ENCODE data around the gene UGT1A7.
"Not testable (repeated sequence)": the region's sequence is repeated elsewhere in the genome, so short reads cannot be mapped to it uniquely, and the experiment has no call there.

Gene UGT1A7

DNA sequence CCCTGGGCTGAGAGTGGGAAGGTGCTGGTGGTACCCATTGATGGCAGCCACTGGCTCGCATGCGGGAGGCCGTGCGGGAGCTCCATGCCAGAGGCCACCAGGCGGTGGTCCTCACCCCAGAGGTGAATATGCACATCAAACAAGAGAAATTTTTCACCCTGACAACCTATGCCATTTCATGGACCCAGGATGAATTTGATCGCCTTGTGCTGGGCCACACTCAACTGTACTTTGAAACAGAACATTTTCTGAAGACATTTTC is 65.5 kb downstream of the UGT1A7 start:
- H3K4me3 ChIP-seq (ENCODE audit: control insufficient read depth, low read depth, low read length), result no peak overlapping the region
- DNase-seq (ENCODE audit: low read depth), result no peak
- TF ChIP-seq, protein P1, sequence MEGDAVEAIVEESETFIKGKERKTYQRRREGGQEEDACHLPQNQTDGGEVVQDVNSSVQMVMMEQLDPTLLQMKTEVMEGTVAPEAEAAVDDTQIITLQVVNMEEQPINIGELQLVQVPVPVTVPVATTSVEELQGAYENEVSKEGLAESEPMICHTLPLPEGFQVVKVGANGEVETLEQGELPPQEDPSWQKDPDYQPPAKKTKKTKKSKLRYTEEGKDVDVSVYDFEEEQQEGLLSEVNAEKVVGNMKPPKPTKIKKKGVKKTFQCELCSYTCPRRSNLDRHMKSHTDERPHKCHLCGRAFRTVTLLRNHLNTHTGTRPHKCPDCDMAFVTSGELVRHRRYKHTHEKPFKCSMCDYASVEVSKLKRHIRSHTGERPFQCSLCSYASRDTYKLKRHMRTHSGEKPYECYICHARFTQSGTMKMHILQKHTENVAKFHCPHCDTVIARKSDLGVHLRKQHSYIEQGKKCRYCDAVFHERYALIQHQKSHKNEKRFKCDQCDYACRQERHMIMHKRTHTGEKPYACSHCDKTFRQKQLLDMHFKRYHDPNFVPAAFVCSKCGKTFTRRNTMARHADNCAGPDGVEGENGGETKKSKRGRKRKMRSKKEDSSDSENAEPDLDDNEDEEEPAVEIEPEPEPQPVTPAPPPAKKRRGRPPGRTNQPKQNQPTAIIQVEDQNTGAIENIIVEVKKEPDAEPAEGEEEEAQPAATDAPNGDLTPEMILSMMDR (conservative IDR thresholded peaks at IDR 0.05; ENCODE audit: control insufficient read depth, insufficient read depth, low read depth, low read length), result no peak

DNA sequence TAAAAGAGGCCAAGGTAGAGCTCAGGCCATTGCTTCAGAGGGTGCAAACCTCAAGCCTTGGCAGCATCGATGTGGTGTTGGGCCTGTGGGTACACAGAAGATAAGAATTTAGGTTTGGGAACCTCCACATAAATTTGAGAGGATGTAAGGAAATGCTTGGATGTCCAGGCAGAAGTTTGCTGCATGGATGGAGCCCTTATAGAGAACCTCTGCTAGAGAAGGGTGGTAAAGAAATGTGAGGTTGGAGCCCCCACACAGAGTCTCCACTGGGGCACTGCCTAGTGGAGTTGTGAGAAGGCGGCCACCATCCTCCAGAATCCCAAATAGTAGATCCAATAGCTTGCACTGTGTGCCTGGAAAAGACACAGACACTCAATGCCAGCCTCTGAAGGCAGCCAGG is 69.0 kb downstream of the UGT1A7 start:
- not testable (repeated sequence) for DNase-seq (ENCODE audit: low read depth); H3K4me3 ChIP-seq (ENCODE audit: control insufficient read depth, low read depth, low read length)

DNA sequence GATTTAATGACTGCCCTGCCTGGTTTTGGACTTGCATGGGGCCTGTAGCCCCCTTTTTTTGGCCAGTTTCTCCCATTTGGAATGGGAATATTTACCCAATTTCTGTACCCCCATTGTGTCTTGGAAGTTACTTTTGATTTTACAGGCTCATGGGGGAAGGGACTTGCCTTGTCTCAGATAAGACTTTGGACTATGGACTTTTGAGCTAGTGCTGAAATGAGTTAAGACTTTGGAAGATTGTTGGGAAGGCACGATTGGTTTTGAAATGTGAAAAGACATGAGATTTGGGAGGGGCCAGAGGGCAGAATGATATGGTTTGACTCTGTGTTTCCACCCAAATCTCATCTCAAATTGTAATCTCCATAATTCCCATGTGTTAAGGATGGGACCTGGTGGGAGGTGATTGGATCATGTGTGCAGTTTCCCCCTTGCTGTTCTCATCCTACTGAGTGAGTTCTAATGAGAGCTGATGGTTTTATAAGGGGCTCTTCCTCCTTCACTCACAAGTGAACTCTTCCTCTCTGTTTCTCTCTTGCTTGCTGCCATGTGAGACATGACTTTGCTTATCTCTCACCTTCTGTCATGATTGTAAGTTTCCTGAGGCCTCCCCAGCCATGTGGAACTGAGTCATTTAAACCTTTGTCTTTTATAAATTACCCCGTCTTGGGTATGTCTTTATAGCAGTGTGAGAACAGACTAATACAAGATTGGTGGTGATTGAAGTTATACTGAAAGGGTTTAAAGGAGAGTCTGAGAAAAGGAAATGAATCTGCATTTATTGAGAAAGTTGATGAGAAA is 69.7 kb downstream of the UGT1A7 start:
- not testable (repeated sequence) for H3K4me3 ChIP-seq (ENCODE audit: control insufficient read depth, low read depth, low read length); DNase-seq (ENCODE audit: low read depth)

DNA sequence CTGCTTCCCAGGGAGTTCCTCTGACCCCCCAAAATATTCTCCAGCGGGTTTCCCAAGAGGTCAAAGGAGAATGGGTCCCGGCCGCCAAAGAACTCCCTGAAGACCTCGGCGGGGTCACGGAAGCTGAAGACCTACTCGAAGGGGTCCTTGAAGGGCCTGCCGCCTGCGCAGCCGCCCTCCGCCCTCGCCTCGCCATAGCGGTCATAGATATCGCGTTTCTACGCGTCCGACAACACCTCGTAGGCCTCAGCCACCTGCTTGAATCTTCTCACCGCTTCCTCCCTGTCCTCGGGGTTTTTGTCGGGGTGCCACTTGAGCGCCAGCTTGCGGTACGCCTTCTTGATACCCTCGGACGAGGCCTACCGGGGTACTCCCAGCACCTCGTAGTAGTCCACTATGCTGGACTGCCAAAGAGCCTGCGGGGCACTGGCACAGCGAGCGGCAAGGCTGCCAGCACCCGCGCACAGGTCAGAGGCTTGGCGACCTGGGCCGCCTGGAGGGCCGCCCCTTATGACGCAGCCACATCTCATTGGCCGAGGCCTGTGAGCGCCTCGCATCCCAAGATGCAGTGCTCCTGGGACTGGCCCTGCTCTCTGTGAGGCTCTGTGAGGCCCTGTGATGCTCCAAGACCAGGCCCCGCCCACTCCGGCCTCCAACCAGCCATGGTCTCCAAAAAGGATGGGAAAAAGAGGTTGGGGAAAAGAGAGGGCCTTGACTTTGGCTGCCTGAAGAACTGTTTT is 73.3 kb downstream of the UGT1A7 start:
- no peak for DNase-seq (ENCODE audit: low read depth)

DNA sequence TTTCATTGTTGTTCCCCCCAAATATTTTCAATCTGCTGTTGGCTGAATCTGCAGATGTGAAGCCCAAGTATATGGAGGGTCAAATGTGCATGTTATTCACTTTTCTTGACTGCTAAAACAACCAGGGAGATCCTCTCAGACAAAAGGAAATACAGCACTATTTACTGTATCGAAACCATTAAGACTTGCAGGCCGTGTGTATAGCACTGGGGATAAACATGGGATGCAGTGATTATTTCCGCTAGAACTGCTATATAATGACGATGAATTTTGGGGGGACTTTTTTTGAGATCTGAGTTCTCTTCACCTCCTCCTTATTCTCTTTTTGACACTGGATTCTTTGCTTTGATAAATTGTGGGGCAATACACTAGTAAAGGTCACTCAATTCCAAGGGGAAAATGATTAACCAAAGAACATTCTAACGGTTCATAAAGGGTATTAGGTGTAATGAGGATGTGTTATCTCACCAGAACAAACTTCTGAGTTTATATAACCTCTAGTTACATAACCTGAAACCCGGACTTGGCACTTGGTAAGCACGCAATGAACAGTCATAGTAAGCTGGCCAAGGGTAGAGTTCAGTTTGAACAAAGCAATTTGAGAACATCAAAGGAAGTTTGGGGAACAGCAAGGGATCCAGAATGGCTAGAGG is 74.9 kb downstream of the UGT1A7 start:
- DNase-seq (ENCODE audit: low read depth), result no peak
- H3K4me3 ChIP-seq (ENCODE audit: control insufficient read depth, low read depth, low read length), result no peak overlapping the region
- TF ChIP-seq, protein P1 (conservative IDR thresholded peaks at IDR 0.05; ENCODE audit: control insufficient read depth, insufficient read depth, low read depth, low read length), result no peak

More for the DNA sequence above, 73.3 kb downstream of the UGT1A7 start:
- TF ChIP-seq, protein P1 (conservative IDR thresholded peaks at IDR 0.05; ENCODE audit: control insufficient read depth, insufficient read depth, low read depth, low read length), result no peak
- H3K4me3 ChIP-seq (ENCODE audit: control insufficient read depth, low read depth, low read length), result no peak overlapping the region

DNA sequence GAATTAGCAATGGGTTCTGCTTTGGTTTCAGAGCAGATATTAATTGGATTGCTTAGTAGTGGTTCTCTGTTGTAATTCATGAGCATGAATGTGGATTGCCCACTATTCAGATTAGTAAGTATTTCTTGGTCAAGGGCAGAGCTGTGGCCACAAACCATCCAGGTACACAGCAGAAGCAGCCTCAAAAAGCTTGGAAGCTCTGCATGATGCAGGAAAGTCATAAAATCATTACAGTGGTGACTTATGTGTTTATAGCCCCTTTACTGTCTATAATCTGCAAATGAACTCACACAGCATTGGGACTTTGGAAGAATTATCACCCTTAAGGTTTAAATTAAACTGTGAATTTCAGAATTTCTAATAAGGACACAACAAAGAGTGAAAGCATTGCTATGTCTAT is 76.4 kb downstream of the UGT1A7 start:
- TF ChIP-seq, protein P1 (conservative IDR thresholded peaks at IDR 0.05; ENCODE audit: control insufficient read depth, insufficient read depth, low read depth, low read length), result no peak
- no peak overlapping the region for H3K4me3 ChIP-seq (ENCODE audit: control insufficient read depth, low read depth, low read length)
- no peak for DNase-seq (ENCODE audit: low read depth)

DNA sequence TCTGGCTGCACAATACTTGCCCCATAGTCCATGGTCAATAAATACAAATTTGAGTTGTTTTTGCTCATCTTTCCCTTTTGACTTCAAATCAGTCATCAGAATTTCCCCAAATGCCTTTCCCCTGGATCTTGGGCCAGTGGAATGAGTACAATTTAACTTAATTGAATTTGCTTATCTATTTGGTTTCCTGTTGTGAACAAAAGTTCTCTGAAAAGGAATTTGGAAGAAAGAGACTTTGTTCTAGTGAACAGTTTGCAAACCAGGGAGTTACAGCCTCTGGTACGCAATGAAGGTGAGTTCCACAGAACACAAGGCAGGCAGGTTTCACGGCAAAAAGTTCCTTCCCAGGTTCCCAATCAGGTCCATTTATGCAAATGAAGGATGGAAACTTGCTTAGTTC is 77.1 kb downstream of the UGT1A7 start:
- TF ChIP-seq, protein P1 (conservative IDR thresholded peaks at IDR 0.05; ENCODE audit: control insufficient read depth, insufficient read depth, low read depth, low read length), result no peak
- no peak for DNase-seq (ENCODE audit: low read depth)

More for the DNA sequence above, 77.1 kb downstream of the UGT1A7 start:
- no peak overlapping the region for H3K4me3 ChIP-seq (ENCODE audit: control insufficient read depth, low read depth, low read length)
